Spinal cord (tissue), 10 donors: ENCODE data around the gene MYOF. TPM values are rescaled to one million over a fixed set of nuclear protein-coding genes. Genes with fewer than 3 reads are reported as not detected.
A peak's percentile ranks its signal among the peaks of the same experiment; 100 is the strongest.

Experiments
- DNase-seq, 6 donors: peaks; one replicate each; pipeline versions ENCODE4 v3.0.0 to v3.0.0-alpha.2; 2013 to 2015; ENCODE audit warnings: low spot score in 6 of 6, low read depth in 4 of 6
- H3K27ac ChIP-seq: one replicate; pipeline ENCODE4 v1.5.1; 2013; ENCODE audit warnings: low read depth, low read length, control low read depth
- H3K27me3 ChIP-seq: one replicate; pipeline ENCODE4 v1.6.1; 2013; ENCODE audit warnings: low read length; ENCODE audit not compliant: control insufficient read depth, insufficient read depth
- H3K36me3 ChIP-seq: one replicate; pipeline ENCODE4 v1.6.1; 2013; ENCODE audit warnings: low read length; ENCODE audit not compliant: control insufficient read depth, insufficient read depth
- H3K4me1 ChIP-seq: one replicate; pipeline ENCODE4 v1.6.1; 2013; ENCODE audit warnings: low read length; ENCODE audit not compliant: control insufficient read depth, insufficient read depth
- H3K4me3 ChIP-seq: one replicate; pipeline ENCODE4 v1.5.1; 2013; ENCODE audit warnings: low read depth, low read length, control low read depth
- H3K9me3 ChIP-seq: one replicate; pipeline ENCODE4 v1.6.1; 2013; ENCODE audit warnings: low read length; ENCODE audit not compliant: control insufficient read depth, insufficient read depth
- WGBS: methylation state at CpG from one replicate; pipeline ENCODE4 v1.1.5; 2013; ENCODE audit warnings: missing lambda C conversion rate; ENCODE audit not compliant: insufficient coverage; 5-methylcytosine and 5-hydroxymethylcytosine counted together
- polyA plus RNA-seq, 2 donors: library from polyadenylated mRNA; unstranded; fragments of 120-200 nt; gene quantifications; one replicate each; pipeline ENCODE4 v1.2.1, GENCODE V29; 2013; ENCODE audit not compliant: insufficient read length in 2 of 2
- total RNA-seq, 2 donors: library from RNA; depleted of rRNA in 1 of 2; stranded (reverse); fragments of 120-200 nt in 1 of 2; fragments of >200 nt in 1 of 2; gene quantifications; one replicate each; pipeline versions ENCODE4 v1.2.3 to v1.2.4, GENCODE V29; 2013 to 2014
- donor health status: healthy.

The MYOF gene
- total and polyA plus RNA-seq, 4 donors: 10.7 to 45.8 (median 18.6) TPM

DNA sequence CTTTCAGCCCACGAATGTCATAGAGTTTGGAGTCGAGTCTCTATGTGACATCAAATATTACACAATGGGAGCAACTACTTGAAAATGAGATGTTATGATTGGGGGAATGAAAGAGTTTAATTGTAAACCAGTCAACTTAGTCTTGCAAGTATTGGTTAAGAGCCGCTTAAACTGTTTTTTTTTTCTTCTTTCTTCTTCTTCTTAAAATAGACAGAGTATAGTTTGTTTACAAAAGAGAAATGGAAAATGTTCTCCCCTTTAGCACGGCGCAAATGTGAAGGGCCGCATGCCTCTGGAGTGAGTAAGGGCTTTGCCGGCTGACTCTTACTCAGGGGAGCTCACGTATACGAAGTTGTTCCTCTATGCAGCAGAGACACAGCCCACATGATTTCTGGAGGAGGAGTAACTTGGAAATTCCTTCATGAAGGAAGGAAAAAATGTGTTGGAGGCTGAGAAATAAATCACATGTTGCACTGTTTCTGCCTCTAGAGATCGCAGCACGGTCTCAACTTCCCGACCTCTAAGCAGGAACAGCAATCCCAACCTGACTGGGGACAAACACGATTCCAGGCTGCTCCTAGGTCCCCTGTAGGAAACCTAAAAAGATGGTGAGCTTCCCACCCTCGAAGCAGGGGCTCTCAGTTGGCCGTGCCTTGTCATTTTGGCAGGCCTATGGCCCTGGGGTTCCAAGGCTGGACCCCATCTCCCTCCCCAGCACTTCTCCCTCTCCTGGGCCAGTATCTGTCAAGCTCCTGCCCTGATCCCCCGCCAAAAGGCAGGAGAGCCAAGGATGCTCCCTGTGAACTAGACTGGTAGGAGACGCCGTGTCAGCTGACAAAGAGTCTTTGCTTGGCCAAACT lies 44.8 kb downstream of the MYOF start:
- H3K27ac ChIP-seq: peak overlapping the region; percentile 97
- H3K9me3 ChIP-seq: no peaks in the 10 kb centered on the region
- DNase-seq: peak in 3 of 6 donors; percentile 33 to 80 (median 44)
- H3K4me3 ChIP-seq: no peak overlapping the region
- 39% methylated on average over 15 of the region's 18 CpGs for WGBS
- H3K36me3 ChIP-seq: no peaks in the 10 kb centered on the region
- H3K4me1 ChIP-seq: peaks cover 17% of the 10 kb centered on the region
- H3K27me3 ChIP-seq: no peaks in the 10 kb centered on the region

DNA sequence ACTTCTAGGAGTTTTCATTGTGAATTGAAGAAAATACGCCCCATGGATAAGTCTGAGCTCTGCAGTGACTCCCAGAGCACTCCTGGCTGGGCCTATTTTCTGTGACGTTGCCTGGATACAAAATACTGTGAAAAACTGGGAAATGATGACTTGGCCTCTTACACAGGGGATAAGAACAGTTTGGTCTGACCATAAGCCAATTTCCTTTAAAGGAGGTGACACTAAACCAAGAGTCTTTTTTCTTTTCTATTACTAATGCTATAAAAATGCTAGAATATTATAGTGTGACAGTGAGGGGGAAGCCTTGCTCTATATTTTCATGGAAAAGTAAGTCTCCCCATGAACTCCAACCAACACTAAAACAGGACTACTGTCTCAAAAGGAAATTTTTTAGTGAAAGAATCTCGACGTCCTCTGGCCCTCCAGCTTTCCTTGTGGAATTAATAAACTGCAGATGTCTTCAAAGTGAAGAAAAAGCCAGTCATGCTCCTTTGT lies 45.5 kb downstream of the MYOF start:
- Histone ChIP-seq H3K36me3 (no peaks in the 10 kb centered on the region), H3K27ac (peak overlapping the region; percentile 97), H3K4me1 (peaks cover 17% of the 10 kb centered on the region), H3K27me3 (no peaks in the 10 kb centered on the region), H3K4me3 (no peak overlapping the region), H3K9me3 (no peaks in the 10 kb centered on the region)
- WGBS: 45% methylated on average over 2 of the region's 4 CpGs
- DNase-seq: peak in 5 of 6 donors; percentile 29 to 87 (median 49)

DNA sequence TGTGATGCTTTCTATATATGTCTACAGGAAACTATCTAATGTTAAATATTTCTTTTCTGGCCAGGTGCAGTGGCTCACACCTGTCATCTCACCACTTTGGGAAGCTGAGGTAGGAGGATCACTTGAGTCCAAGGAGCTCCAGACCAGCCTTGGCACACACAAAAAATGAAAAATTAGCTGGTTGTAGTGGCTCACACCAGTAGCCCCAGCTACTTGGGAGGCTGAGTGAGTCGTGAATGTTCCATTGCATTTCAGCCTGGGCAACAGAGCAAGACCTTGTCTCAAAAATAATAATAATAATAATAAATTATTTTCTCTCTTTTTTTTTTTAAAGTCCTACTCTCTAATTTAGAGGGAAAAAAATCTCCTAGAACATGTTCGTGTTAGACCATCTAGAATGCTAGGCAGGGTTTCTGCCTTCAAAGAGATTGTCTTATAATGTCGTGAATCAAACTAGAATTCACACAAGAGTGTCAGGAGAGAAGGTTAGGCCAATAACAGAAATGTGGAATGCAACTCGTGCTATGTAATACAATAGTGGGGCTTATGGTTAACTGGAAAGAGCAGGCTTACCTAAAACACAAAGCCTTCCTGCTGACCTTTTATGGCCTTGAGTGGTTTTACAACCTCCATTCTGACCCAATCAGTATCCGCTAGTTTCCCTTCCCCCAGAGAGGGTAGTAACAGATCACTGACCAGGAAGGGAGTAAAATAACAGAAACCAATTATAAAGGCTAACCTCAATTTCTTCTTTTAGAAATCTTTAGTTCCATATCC lies 46.3 kb downstream of the MYOF start:
- H3K9me3 ChIP-seq: no peaks in the 10 kb centered on the region
- no peaks in the 10 kb centered on the region for H3K36me3 ChIP-seq
- peaks cover 17% of the 10 kb centered on the region for H3K4me1 ChIP-seq
- DNase-seq: peak in 1 of 6 donors; percentile 20
- H3K27ac ChIP-seq: peak overlapping the region; percentile 97
- no peak overlapping the region for H3K4me3 ChIP-seq
- no peaks in the 10 kb centered on the region for H3K27me3 ChIP-seq
- WGBS: 67% methylated on average over 1 of the region's 5 CpGs

DNA sequence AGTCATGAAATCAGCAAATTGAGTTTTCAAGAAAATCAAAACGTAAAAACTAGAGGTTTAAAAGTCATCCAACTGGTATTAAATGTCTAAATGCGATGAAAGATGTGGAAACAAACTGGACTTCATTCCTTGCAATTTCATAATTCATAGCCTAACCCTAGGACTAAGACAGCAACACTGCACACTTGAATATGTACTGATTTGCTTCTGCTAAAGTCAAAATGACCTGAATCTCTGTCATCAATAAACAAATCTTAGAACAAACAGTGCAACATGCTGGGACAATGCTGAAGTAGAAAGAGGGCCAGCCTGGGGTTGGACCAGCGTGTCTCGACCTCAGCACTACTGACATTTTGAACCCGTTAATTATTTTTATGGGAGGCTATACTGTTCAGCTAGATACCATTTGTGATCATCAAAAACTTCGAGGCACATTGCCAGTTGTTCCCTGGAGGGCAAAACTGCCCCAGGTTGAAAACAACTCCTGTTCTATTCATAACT lies 47.1 kb downstream of the MYOF start:
- H3K27me3 ChIP-seq: no peaks in the 10 kb centered on the region
- WGBS: 64% methylated on average over 3 of the region's 6 CpGs
- H3K27ac ChIP-seq: no peak overlapping the region
- no peak for DNase-seq
- no peaks in the 10 kb centered on the region for H3K36me3 ChIP-seq
- no peak overlapping the region for H3K4me3 ChIP-seq
- peaks cover 17% of the 10 kb centered on the region for H3K4me1 ChIP-seq
- no peaks in the 10 kb centered on the region for H3K9me3 ChIP-seq

DNA sequence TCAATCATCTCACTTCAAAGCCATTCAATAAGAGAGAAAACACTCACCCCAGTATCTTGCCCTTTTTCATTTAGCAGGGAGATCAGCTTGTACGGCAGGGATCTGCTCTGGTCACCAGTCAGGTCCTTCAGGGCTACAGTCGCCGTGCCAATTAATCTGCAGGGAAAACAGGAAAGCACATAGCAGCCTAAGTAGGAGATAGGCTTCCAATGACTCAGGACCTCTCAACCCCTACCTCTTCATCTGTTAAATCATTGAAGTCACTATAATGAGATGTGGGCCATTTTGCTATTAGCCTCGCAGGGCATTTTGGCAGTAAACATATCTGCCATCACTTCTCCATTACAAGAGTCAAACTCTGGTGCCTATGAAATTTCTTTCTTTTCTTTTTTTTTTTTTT lies 50.8 kb downstream of the MYOF start:
- no peak overlapping the region for H3K4me3 ChIP-seq
- no peaks in the 10 kb centered on the region for H3K4me1 ChIP-seq
- no peak overlapping the region for H3K27ac ChIP-seq
- no peak for DNase-seq
- H3K27me3 ChIP-seq: no peaks in the 10 kb centered on the region
- 100% methylated on average over 1 of the region's 4 CpGs for WGBS
- no peaks in the 10 kb centered on the region for H3K36me3 ChIP-seq
- H3K9me3 ChIP-seq: no peaks in the 10 kb centered on the region

DNA sequence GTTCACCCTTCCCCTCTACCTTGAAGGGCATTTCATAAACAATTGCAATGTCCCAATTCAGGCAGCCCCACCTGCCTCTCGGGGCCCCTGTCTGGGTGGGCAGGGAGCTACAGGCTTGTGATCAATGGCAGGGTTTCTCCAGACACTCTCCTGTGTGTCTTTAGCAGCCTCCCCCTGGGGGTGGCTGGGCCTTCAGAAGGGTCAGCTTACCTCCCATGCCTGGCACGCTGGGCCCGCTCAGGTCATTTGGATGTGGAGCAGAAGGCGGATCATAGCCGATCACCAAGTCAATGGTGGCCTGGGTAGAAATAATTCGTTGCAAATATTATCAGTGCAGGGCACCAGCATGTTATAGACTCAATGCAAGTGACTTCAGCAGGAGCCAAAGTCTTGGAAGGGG lies 56.3 kb downstream of the MYOF start:
- no peak for DNase-seq
- H3K27ac ChIP-seq: no peak overlapping the region
- 84% methylated on average over 6 of the region's 6 CpGs for WGBS
- H3K36me3 ChIP-seq: no peaks in the 10 kb centered on the region
- no peaks in the 10 kb centered on the region for H3K4me1 ChIP-seq
- no peaks in the 10 kb centered on the region for H3K9me3 ChIP-seq
- no peaks in the 10 kb centered on the region for H3K27me3 ChIP-seq
- no peak overlapping the region for H3K4me3 ChIP-seq

DNA sequence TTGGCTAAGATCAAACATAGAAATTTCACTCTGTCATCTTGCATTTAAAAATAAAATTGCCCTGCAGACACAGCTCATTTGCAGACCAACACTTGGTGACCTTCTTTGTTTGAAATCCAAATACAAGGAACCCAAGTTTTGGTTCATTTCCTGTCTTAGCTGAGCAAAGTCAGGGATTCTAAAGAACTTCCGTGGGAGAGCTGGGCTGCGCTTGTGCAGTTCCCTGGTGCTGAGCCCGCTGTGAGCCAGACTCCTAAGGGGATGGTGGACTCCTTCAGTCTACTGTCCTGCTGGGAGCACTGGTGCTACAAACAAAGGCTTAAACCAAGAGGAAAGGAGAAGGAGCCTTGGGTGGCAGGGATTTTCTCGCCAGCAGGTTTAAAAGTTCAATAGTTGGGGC lies 60.0 kb downstream of the MYOF start:
- WGBS: 62% methylated on average over 4 of the region's 4 CpGs

DNA sequence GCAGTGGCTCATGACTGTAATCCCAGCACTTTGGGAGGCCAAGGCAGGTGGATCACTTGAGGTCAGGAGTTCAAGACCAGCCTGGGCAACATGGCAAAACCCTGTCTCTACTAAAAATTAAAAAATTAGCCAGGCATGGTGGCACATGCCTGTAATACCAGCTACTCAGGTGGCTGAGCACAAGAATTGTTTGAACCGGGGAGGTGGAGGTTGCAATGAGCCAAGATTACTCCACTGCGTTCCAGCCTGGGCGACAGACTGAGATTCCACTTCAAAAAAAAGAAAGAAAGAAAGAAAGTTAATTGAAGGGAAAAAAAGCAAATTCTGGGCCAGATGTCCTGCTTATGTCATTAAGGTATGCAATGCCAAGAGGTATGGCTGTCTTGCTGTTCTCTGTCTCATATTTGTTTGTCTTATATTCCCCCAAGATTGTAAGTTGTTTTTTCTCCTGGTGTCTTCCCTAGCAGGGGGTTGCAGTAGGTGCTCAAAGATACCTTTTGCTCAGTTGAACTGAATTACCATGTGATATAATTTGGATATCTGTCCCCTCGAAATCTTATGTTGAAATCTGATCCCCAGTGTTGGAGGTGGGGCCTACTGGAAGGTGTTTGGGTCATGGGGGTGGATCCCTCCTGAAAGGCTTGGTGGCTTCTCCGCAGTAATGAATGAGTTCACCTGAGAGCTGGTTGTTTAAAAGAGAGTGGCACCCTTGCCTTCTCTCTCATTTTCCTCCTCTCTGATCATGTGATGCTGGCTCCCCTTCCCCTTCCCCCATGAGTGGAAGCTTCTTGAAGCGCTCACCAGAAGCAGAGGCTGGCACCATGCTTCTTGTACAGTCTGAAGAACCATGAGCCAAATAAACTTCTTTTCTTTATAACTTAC lies 60.9 kb downstream of the MYOF start:
- H3K27ac ChIP-seq: peak overlapping the region; percentile 62
- no peaks in the 10 kb centered on the region for H3K36me3 ChIP-seq
- DNase-seq: peak in 1 of 6 donors; percentile 58
- no peak overlapping the region for H3K4me3 ChIP-seq
- WGBS: 72% methylated on average over 3 of the region's 6 CpGs
- peaks cover 4% of the 10 kb centered on the region for H3K4me1 ChIP-seq
- no peaks in the 10 kb centered on the region for H3K9me3 ChIP-seq
- H3K27me3 ChIP-seq: no peaks in the 10 kb centered on the region

More for the DNA sequence above, 60.0 kb downstream of the MYOF start:
- Histone ChIP-seq H3K4me3 (no peak overlapping the region), H3K4me1 (peaks cover 4% of the 10 kb centered on the region), H3K36me3 (no peaks in the 10 kb centered on the region), H3K9me3 (no peaks in the 10 kb centered on the region), H3K27me3 (no peaks in the 10 kb centered on the region), H3K27ac (peak overlapping the region; percentile 35)
- no peak for DNase-seq

DNA sequence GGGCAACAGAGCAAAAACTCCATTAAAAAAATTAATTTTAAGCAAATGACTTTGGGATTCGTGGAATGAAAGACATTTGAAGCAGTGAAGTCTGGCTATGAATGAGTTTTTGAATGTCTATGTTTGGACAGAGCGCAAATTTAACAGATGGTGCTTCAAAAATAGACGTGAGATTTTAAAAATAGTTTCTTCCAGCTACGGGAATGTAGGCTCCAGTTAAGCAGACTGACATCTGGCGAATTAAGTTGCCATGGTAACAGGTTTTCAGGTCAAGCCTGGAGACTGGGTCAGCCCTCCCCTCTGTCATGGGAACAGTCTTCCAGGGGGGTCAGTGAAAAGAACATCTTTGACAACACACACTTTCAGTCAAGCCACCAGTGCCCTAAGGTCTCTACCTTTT lies 62.0 kb downstream of the MYOF start:
- DNase-seq: peak in 2 of 6 donors; percentile 70 to 93
- peaks cover 4% of the 10 kb centered on the region for H3K4me1 ChIP-seq

More for the DNA sequence above, 62.0 kb downstream of the MYOF start:
- no peaks in the 10 kb centered on the region for H3K27me3 ChIP-seq
- no peak overlapping the region for H3K27ac ChIP-seq
- H3K4me3 ChIP-seq: no peak overlapping the region
- H3K9me3 ChIP-seq: no peaks in the 10 kb centered on the region
- no peaks in the 10 kb centered on the region for H3K36me3 ChIP-seq
- WGBS: 27% methylated on average over 5 of the region's 5 CpGs
